Measurements from ENCODE around the gene ASB8.

GRCh38 chr12:48157018-48157888 is at the start of gene ASB8:
- TF ChIP-seq, protein P1, sequence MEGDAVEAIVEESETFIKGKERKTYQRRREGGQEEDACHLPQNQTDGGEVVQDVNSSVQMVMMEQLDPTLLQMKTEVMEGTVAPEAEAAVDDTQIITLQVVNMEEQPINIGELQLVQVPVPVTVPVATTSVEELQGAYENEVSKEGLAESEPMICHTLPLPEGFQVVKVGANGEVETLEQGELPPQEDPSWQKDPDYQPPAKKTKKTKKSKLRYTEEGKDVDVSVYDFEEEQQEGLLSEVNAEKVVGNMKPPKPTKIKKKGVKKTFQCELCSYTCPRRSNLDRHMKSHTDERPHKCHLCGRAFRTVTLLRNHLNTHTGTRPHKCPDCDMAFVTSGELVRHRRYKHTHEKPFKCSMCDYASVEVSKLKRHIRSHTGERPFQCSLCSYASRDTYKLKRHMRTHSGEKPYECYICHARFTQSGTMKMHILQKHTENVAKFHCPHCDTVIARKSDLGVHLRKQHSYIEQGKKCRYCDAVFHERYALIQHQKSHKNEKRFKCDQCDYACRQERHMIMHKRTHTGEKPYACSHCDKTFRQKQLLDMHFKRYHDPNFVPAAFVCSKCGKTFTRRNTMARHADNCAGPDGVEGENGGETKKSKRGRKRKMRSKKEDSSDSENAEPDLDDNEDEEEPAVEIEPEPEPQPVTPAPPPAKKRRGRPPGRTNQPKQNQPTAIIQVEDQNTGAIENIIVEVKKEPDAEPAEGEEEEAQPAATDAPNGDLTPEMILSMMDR (conservative IDR thresholded peaks at IDR 0.05; ENCODE audit: low read depth, low read length) = peak; percentile 57
- no peak for TF ChIP-seq EZH2 (IDR thresholded peaks at IDR 0.05; ENCODE audit: low read length, unreplicated experiment)
- no peak for TF ChIP-seq EZH2phosphoT487 (IDR thresholded peaks at IDR 0.05; ENCODE audit: borderline replicate concordance, low read length)
